Right lobe of liver (tissue), 6 donors: Measurements from ENCODE around the gene SLCO2A1. TPM values are rescaled to one million over a fixed set of nuclear protein-coding genes. Genes with fewer than 3 reads are reported as not detected.

Experiments
- ATAC-seq, 4 donors: fragments of 200-7000 bp; cut with Tn5 transposase; one replicate each; pipeline ENCODE4 v1.9.1; 2020; ENCODE audit warnings: mild to moderate bottlenecking in 4 of 4, moderate library complexity in 4 of 4
- DNase-seq, 3 donors: peaks; one replicate each; pipeline ENCODE4 v3.0.0-alpha.2; 2020
- H3K27ac ChIP-seq, 3 donors: fragments of 200-600 bp; one replicate each; pipeline ENCODE4 v1.8.0; 2022
- H3K27me3 ChIP-seq, 2 donors: fragments of 200-600 bp; one replicate each; pipeline ENCODE4 v1.8.0; 2022
- H3K36me3 ChIP-seq, 4 donors: fragments of 200-600 bp; sonication (generic) in 1 of 4; one replicate each; pipeline versions ENCODE4 v1.5.1 to v1.8.0; 2017 to 2022; ENCODE audit warnings: control low read depth in 1 of 4
- H3K4me1 ChIP-seq, 4 donors: fragments of 200-600 bp; sonication (generic) in 1 of 4; one replicate each; pipeline versions ENCODE4 v1.5.1 to v1.8.0; 2017 to 2022; ENCODE audit warnings: control low read depth in 1 of 4
- H3K4me3 ChIP-seq, 3 donors: fragments of 200-600 bp; one replicate each; pipeline ENCODE4 v1.8.0; 2022
- H3K9me3 ChIP-seq, 4 donors: fragments of 200-600 bp; sonication (generic) in 1 of 4; one replicate each; pipeline versions ENCODE4 v1.5.1 to v1.8.0; 2017 to 2022; ENCODE audit warnings: control low read depth in 1 of 4
- CTCF ChIP-seq, 4 donors: fragments of 200-600 bp in 3 of 4; fragments of 450-650 bp in 1 of 4; IDR thresholded peaks; one replicate each; pipeline versions ENCODE4 v1.5.1 to v1.8.0; 2016 to 2022; ENCODE audit warnings: antibody characterized with exemption in 4 of 4, mild to moderate bottlenecking in 2 of 4
- POLR2A ChIP-seq: fragments of 450-650 bp; IDR thresholded peaks from one replicate; pipeline ENCODE4 v1.6.1; 2017; ENCODE audit warnings: antibody characterized with exemption, mild to moderate bottlenecking
- WGBS: methylation state at CpG from one replicate; pipeline ENCODE4 v1.1.6; 2018; ENCODE audit warnings: low coverage, low lambda C conversion rate; ENCODE audit not compliant: insufficient coverage; ENCODE audit errors: missing lambda C conversion rate; 5-methylcytosine and 5-hydroxymethylcytosine counted together
- intact Hi-C, 2 donors: fragments of 100-400 bp; cut with DNase I; formaldehyde crosslinking; loops; one replicate each; pipeline versions ENCODE4 v1.11.2 to v1.14.1; 2022
- total RNA-seq, 6 experiments: library from RNA; depleted of rRNA in 2 of 6; stranded (reverse); fragments of >200 nt in 2 of 6; fragmentation: NEBNext Ultra II Directional in 3 of 6; extraction: Animal tissue kit (Norgen Biotek cat#: 25700) in 3 of 6; gene quantifications; one replicate each; pipeline versions ENCODE4 v1.1.0 to v1.2.4, GENCODE V29; 2016 to 2023
- donor health status: DM: no; HTN: yes; CAD: no.
- donor health status: DM: no; HTN: no; CAD: no.
- donor health status: DM: no; HTN: no; CAD: no.
- donor health status: DM: no; HTN: yes; CAD: no.
- donor health status: DM: no; HTN: yes; CAD: no.

SLCO2A1 gene
- total RNA-seq, 6 experiments from 2014 or later: 0.71 to 4.4 (median 1.5) TPM

- intact Hi-C loops: no loop called here
- Histone ChIP-seq H3K4me3 (no peak overlapping the region), H3K27ac (no peak overlapping the region), H3K9me3 (no peaks in the 10 kb centered on the region), H3K4me1 (no peaks in the 10 kb centered on the region), H3K27me3 (no peaks in the 10 kb centered on the region), H3K36me3 (no peaks in the 10 kb centered on the region)
- ATAC-seq (peak; percentile 27 to 52 (median 38)), DNase-seq (peak in 1 of 3 donors; percentile 27)
- WGBS: no CpG with 5 or more reads among the region's 7 CpGs
- no peak for TF ChIP-seq CTCF (IDR thresholded peaks at IDR 0.05)
- no peak for TF ChIP-seq POLR2A
Measured at GRCh38 chr3:133979553-133979952, 50.2 kb downstream of the SLCO2A1 start.

- TF ChIP-seq CTCF (IDR thresholded peaks at IDR 0.05) (no peak), POLR2A (no peak)
- intact Hi-C loops: no loop called here
- Histone ChIP-seq H3K4me3 (no peak overlapping the region), H3K36me3 (no peaks in the 10 kb centered on the region), H3K27me3 (no peaks in the 10 kb centered on the region), H3K4me1 (no peaks in the 10 kb centered on the region), H3K9me3 (no peaks in the 10 kb centered on the region), H3K27ac (no peak overlapping the region)
- DNase-seq (peak in 2 of 3 donors; percentile 39 to 64), ATAC-seq (peak; percentile 67 to 92 (median 73))
- WGBS: 6% methylated on average over 3 of the region's 4 CpGs
Measured at GRCh38 chr3:133977568-133977967, 52.2 kb downstream of the SLCO2A1 start.

- no peak overlapping the region for H3K27ac ChIP-seq
- H3K36me3 ChIP-seq: no peaks in the 10 kb centered on the region
- H3K9me3 ChIP-seq: no peaks in the 10 kb centered on the region
- no peaks in the 10 kb centered on the region for H3K27me3 ChIP-seq
- WGBS: 77% methylated on average over 3 of the region's 8 CpGs
- H3K4me1 ChIP-seq: no peaks in the 10 kb centered on the region
- peak in 3 of 4 donors; percentile 21 to 40 (median 31) for ATAC-seq
- intact Hi-C loops: no loop called here
- TF ChIP-seq POLR2A (no peak), CTCF (IDR thresholded peaks at IDR 0.05) (no peak)
- no peak overlapping the region for H3K4me3 ChIP-seq
- no peak for DNase-seq
Measured at GRCh38 chr3:133973249-133973980, 56.3 kb downstream of the SLCO2A1 start.

GRCh38 chr3:133972156-133972555, 57.6 kb downstream of the SLCO2A1 start:
- H3K27ac ChIP-seq: no peak overlapping the region
- H3K4me3 ChIP-seq: no peak overlapping the region
- no peaks in the 10 kb centered on the region for H3K27me3 ChIP-seq
- H3K9me3 ChIP-seq: no peaks in the 10 kb centered on the region
- WGBS: 83% methylated on average over 1 of the region's 1 CpG
- DNase-seq (no peak), ATAC-seq (no peak)
- H3K36me3 ChIP-seq: no peaks in the 10 kb centered on the region
- TF ChIP-seq CTCF (IDR thresholded peaks at IDR 0.05) (no peak), POLR2A (no peak)
- H3K4me1 ChIP-seq: no peaks in the 10 kb centered on the region
- intact Hi-C loops: no loop called here
